GM23248 (cell line): ENCODE results near the gene SLC4A2. TPM values are rescaled to one million over a fixed set of nuclear protein-coding genes. Genes with fewer than 3 reads are reported as not detected.

ENCODE experiments used
- DNase-seq: peaks from one replicate; pipeline ENCODE4 v3.0.0-alpha.2; 2015
- H2AFZ ChIP-seq: fragments of 200-600 bp; sonication (generic); 2 replicates; pipeline ENCODE4 v1.6.1; 2016; ENCODE audit warnings: antibody characterized with exemption
- H3F3A ChIP-seq: fragments of 200-600 bp; sonication (generic); 2 replicates; pipeline ENCODE4 v1.6.1; 2016; ENCODE audit warnings: mild to moderate bottlenecking, antibody characterized with exemption, mixed run types; ENCODE audit not compliant: insufficient read depth
- H3K27ac ChIP-seq: fragments of 200-600 bp; sonication (generic); 2 replicates; pipeline ENCODE4 v1.5.1; 2016; ENCODE audit warnings: mild to moderate bottlenecking
- H3K27me3 ChIP-seq: fragments of 200-600 bp; sonication (generic); replicated peaks from 2 replicates; pipeline ENCODE4 v1.6.1; 2016; ENCODE audit warnings: mild to moderate bottlenecking; ENCODE audit not compliant: insufficient read depth
- H3K36me3 ChIP-seq: fragments of 200-600 bp; sonication (generic); 2 replicates; pipeline ENCODE4 v1.6.1; 2016; ENCODE audit warnings: low read depth, mild to moderate bottlenecking
- H3K4me1 ChIP-seq: fragments of 200-600 bp; sonication (generic); 2 replicates; pipeline ENCODE4 v1.6.1; 2016; ENCODE audit warnings: mild to moderate bottlenecking; ENCODE audit not compliant: insufficient read depth
- H3K4me2 ChIP-seq: fragments of 200-600 bp; sonication (generic); one replicate; pipeline ENCODE4 v1.6.1; 2016; ENCODE audit warnings: mild to moderate bottlenecking; ENCODE audit not compliant: unreplicated experiment
- H3K4me3 ChIP-seq: fragments of 200-600 bp; sonication (generic); 2 replicates; pipeline ENCODE4 v1.5.1; 2016; ENCODE audit warnings: mild to moderate bottlenecking
- H3K79me2 ChIP-seq: fragments of 200-600 bp; sonication (generic); 2 replicates; pipeline ENCODE4 v1.6.1; 2016; ENCODE audit warnings: mild to moderate bottlenecking; ENCODE audit not compliant: insufficient read depth
- H3K9ac ChIP-seq: fragments of 200-600 bp; sonication (generic); 2 replicates; pipeline ENCODE4 v1.6.1; 2016; ENCODE audit warnings: mild to moderate bottlenecking
- H3K9me2 ChIP-seq: fragments of 200-600 bp; sonication (generic); 2 replicates; pipeline ENCODE4 v1.6.1; 2016; ENCODE audit warnings: mixed run types, mild to moderate bottlenecking, moderate library complexity; ENCODE audit not compliant: insufficient read depth
- H3K9me3 ChIP-seq: fragments of 200-600 bp; sonication (generic); one replicate; pipeline ENCODE4 v1.6.1; 2017; ENCODE audit warnings: low read depth
- H4K20me1 ChIP-seq: fragments of 200-600 bp; sonication (generic); 2 replicates; pipeline ENCODE4 v1.6.0; 2016; ENCODE audit not compliant: insufficient read depth
- EZH2 ChIP-seq: fragments of 200-600 bp; sonication (generic); IDR thresholded peaks from 2 replicates; pipeline ENCODE4 v1.6.1; 2018; ENCODE audit warnings: antibody characterized with exemption, mild to moderate bottlenecking; ENCODE audit not compliant: insufficient read depth, poor library complexity, severe bottlenecking
- EZH2phosphoT487 ChIP-seq: fragments of 200-600 bp; sonication (generic); IDR thresholded peaks from 2 replicates; pipeline ENCODE4 v1.6.1; 2018; ENCODE audit warnings: antibody characterized with exemption, moderate library complexity, mild to moderate bottlenecking, low read depth; ENCODE audit not compliant: insufficient read depth
- WGBS, 2 experiments: methylation state at CpG; one replicate each; pipeline ENCODE4 v1.1.6; 2015 to 2017; ENCODE audit warnings: low lambda C conversion rate in 2 of 2, low coverage in 1 of 2; ENCODE audit errors: missing lambda C conversion rate in 2 of 2; 5-methylcytosine and 5-hydroxymethylcytosine counted together
- in situ Hi-C: fragments of 300-500 bp; cut with MboI; formaldehyde crosslinking; loops from 2 replicates; pipeline ENCODE4 v1.15.0; 2020
- polyA plus RNA-seq: library from polyadenylated mRNA; unstranded; fragments of >200 nt; fragmentation: Nextera tagmentation; extraction: Ambion mirVana; gene quantifications from 2 replicates; pipeline ENCODE4 v1.2.1, GENCODE V29; 2016
- total RNA-seq: library from RNA; depleted of rRNA; stranded (reverse); fragments of >200 nt; shearing (Covaris generic); gene quantifications from 2 replicates; pipeline ENCODE4 v1.2.3, GENCODE V29; 2014

The SLC4A2 gene
- total and polyA plus RNA-seq, 2 experiments from 2014 or later = 59.4 to 94.6 TPM

GRCh38 chr7:151017953-151018420 lies 41.4 kb upstream of the SLC4A2 start:
- Histone ChIP-seq H3K36me3 (no peaks in the 10 kb centered on the region), H3K9me3 (no peaks in the 10 kb centered on the region), H2AFZ (peak overlapping the region; percentile 56), H3K9ac (no peak overlapping the region), H3K4me1 (no peaks in the 10 kb centered on the region), H3K27ac (no peak overlapping the region), H3F3A (no peaks in the 10 kb centered on the region), H3K27me3 (peaks cover 19% of the 10 kb centered on the region), H3K4me3 (peak overlapping the region; percentile 38), H4K20me1 (no peaks in the 10 kb centered on the region), H3K79me2 (no peaks in the 10 kb centered on the region), H3K4me2 (peak overlapping the region; percentile 54), H3K9me2 (no peaks in the 10 kb centered on the region)
- 2 to 5% methylated on average over 34 of the region's 34 CpGs for WGBS, 2 experiments
- in situ Hi-C loops = no loop called here
- TF ChIP-seq EZH2 = no peak
- no peak for TF ChIP-seq EZH2phosphoT487
- peak; percentile 73 for DNase-seq

GRCh38 chr7:151018421-151019129 lies 40.8 kb upstream of the SLC4A2 start:
- H3K9me2 ChIP-seq = no peaks in the 10 kb centered on the region

GRCh38 chr7:151019130-151019447 lies 40.3 kb upstream of the SLC4A2 start:
- in situ Hi-C loops = no loop called here
- no peak overlapping the region for H3K4me2 ChIP-seq
- no peak overlapping the region for H3K9ac ChIP-seq
- WGBS, 2 experiments = 21 to 26% methylated on average over 17 to 19 of the region's 20 CpGs
- H4K20me1 ChIP-seq = no peaks in the 10 kb centered on the region
- no peaks in the 10 kb centered on the region for H3K9me3 ChIP-seq
- no peaks in the 10 kb centered on the region for H3K4me1 ChIP-seq
- H3K27me3 ChIP-seq = peaks cover 19% of the 10 kb centered on the region
- 0 out of 2 replicates have a peak overlapping the region, but pooled peaks have one; percentile 28 for H2AFZ ChIP-seq
- no peak overlapping the region for H3K27ac ChIP-seq
- no peak for TF ChIP-seq EZH2phosphoT487
- TF ChIP-seq EZH2 = no peak
- no peaks in the 10 kb centered on the region for H3F3A ChIP-seq
- H3K9me2 ChIP-seq = no peaks in the 10 kb centered on the region
- no peak for DNase-seq
- H3K79me2 ChIP-seq = no peaks in the 10 kb centered on the region
- no peaks in the 10 kb centered on the region for H3K36me3 ChIP-seq
- no peak overlapping the region for H3K4me3 ChIP-seq

More at GRCh38 chr7:151018421-151019129, 40.8 kb upstream of the SLC4A2 start:
- Histone ChIP-seq H3K9me3 (no peaks in the 10 kb centered on the region), H3K79me2 (no peaks in the 10 kb centered on the region), H3K36me3 (no peaks in the 10 kb centered on the region), H3K27me3 (peaks cover 19% of the 10 kb centered on the region), H3F3A (no peaks in the 10 kb centered on the region), H4K20me1 (no peaks in the 10 kb centered on the region), H3K9ac (no peak overlapping the region), H3K27ac (no peak overlapping the region), H3K4me3 (peak overlapping the region; percentile 38), H3K4me2 (peak overlapping the region; percentile 54), H2AFZ (peak overlapping the region; percentile 56), H3K4me1 (no peaks in the 10 kb centered on the region)
- in situ Hi-C loops = no loop called here
- peak; percentile 52 for DNase-seq
- TF ChIP-seq EZH2phosphoT487 (no peak), EZH2 (no peak)
- WGBS, 2 experiments = 5% methylated on average over 52 to 77 of the region's 82 CpGs

GRCh38 chr7:151020231-151020630 lies 39.2 kb upstream of the SLC4A2 start:
- 32 to 42% methylated on average over 4 to 7 of the region's 7 CpGs for WGBS, 2 experiments
- H3K36me3 ChIP-seq = no peaks in the 10 kb centered on the region
- no peaks in the 10 kb centered on the region for H3K79me2 ChIP-seq
- no peak overlapping the region for H3K4me3 ChIP-seq
- no peak overlapping the region for H3K27ac ChIP-seq
- H3K4me2 ChIP-seq = no peak overlapping the region
- H3K9me3 ChIP-seq = no peaks in the 10 kb centered on the region
- peaks cover 19% of the 10 kb centered on the region for H3K27me3 ChIP-seq
- H4K20me1 ChIP-seq = no peaks in the 10 kb centered on the region
- no peaks in the 10 kb centered on the region for H3F3A ChIP-seq
- no peaks in the 10 kb centered on the region for H3K9me2 ChIP-seq
- H3K4me1 ChIP-seq = no peaks in the 10 kb centered on the region
- no peak overlapping the region for H2AFZ ChIP-seq
- no peak overlapping the region for H3K9ac ChIP-seq
- DNase-seq = no peak
- in situ Hi-C loops = no loop called here
- TF ChIP-seq EZH2phosphoT487 (no peak), EZH2 (no peak)
